Measurements from ENCODE around the gene TTC9B. TPM values are rescaled to one million over a fixed set of nuclear protein-coding genes. Genes with fewer than 3 reads are reported as not detected.

TTC9B gene
- total and polyA plus RNA-seq, 2 experiments from 2014 or later = 0.63 to 1.0 TPM

- Histone ChIP-seq H3K27me3 (ENCODE audit: insufficient read depth) (no peaks in the 10 kb centered on the region), H3K27ac (ENCODE audit: low read depth) (no peak overlapping the region), H3K4me1 (ENCODE audit: insufficient read depth) (peaks cover 7% of the 10 kb centered on the region; the same call in 1 of the 2 replicates), H3K9me2 (ENCODE audit: insufficient read depth) (no peaks in the 10 kb centered on the region), H4K20me1 (replicated peaks; ENCODE audit: insufficient read depth) (peaks cover 7% of the 10 kb centered on the region), H3K4me2 (no peak overlapping the region), H2AFZ (no peak overlapping the region), H3K79me2 (replicated peaks; ENCODE audit: insufficient read depth) (peaks cover 34% of the 10 kb centered on the region), H3K36me3 (ENCODE audit: insufficient read depth) (peaks cover under 1% of the 10 kb centered on the region), H3F3A (replicated peaks; ENCODE audit: low read depth) (no peaks in the 10 kb centered on the region), H3K4me3 (no peak overlapping the region)
- peaks cover 31% of the 10 kb centered on the region for H3K36me3 Mint-ChIP-seq (ENCODE audit: low read depth)
- DNase-seq (ENCODE audit: low spot score) = no peak
- H3K27me3 Mint-ChIP-seq (ENCODE audit: insufficient read depth, low read depth, poor library complexity) = peaks cover 3% of the 10 kb centered on the region
- H3K4me1 Mint-ChIP-seq = peaks cover 15% of the 10 kb centered on the region
- ATAC-seq = no peak
- TF ChIP-seq EZH2 (IDR thresholded peaks at IDR 0.05; ENCODE audit: low read depth, unreplicated experiment) (no peak), STAT1 (IDR thresholded peaks at IDR 0.05; ENCODE audit: unreplicated experiment) (no peak), EZH2phosphoT487 (IDR thresholded peaks at IDR 0.05; ENCODE audit: unreplicated experiment) (no peak), ZNF114 (CRISPR knock-in tag; IDR thresholded peaks at IDR 0.05) (no peak), JUNB (IDR thresholded peaks at IDR 0.05; ENCODE audit: unreplicated experiment) (no peak)
- no peak overlapping the region for H3K27ac Mint-ChIP-seq
- H3K9me3 Mint-ChIP-seq = peaks cover 2% of the 10 kb centered on the region; the same call in 1 of the 3 replicates
- no peak overlapping the region for H3K4me3 Mint-ChIP-seq
These were observed 38.9 kb upstream of the TTC9B start for GRCh38 chr19:40257096-40257517.

- Histone ChIP-seq H3K79me2 (replicated peaks; ENCODE audit: insufficient read depth) (peaks cover 30% of the 10 kb centered on the region), H3K36me3 (ENCODE audit: insufficient read depth) (no peaks in the 10 kb centered on the region; the same call in 1 of the 2 replicates)
- H3K27me3 Mint-ChIP-seq (ENCODE audit: insufficient read depth, low read depth, poor library complexity) = peaks cover 3% of the 10 kb centered on the region
These were observed 38.3 kb upstream of the TTC9B start for GRCh38 chr19:40256512-40256911.

More at GRCh38 chr19:40256512-40256911, 38.3 kb upstream of the TTC9B start:
- no peaks in the 10 kb centered on the region for H3F3A ChIP-seq (replicated peaks; ENCODE audit: low read depth)
- no peaks in the 10 kb centered on the region for H3K9me2 ChIP-seq (ENCODE audit: insufficient read depth)
- peaks cover 7% of the 10 kb centered on the region for H4K20me1 ChIP-seq (replicated peaks; ENCODE audit: insufficient read depth)
- peaks cover 15% of the 10 kb centered on the region for H3K4me1 Mint-ChIP-seq
- DNase-seq (ENCODE audit: low spot score) (no peak), ATAC-seq (no peak)
- no peak overlapping the region for H2AFZ ChIP-seq
- no peak overlapping the region for H3K27ac Mint-ChIP-seq
- H3K27ac ChIP-seq (ENCODE audit: low read depth) = no peak overlapping the region
- no peak overlapping the region for H3K4me3 ChIP-seq
- peaks cover 31% of the 10 kb centered on the region for H3K36me3 Mint-ChIP-seq (ENCODE audit: low read depth)
- TF ChIP-seq NANOG (IDR thresholded peaks at IDR 0.05; ENCODE audit: borderline replicate concordance) (no peak), ZNF462 (CRISPR knock-in tag; IDR thresholded peaks at IDR 0.05) (no peak), ETS1 (IDR thresholded peaks at IDR 0.05) (no peak), EZH2 (IDR thresholded peaks at IDR 0.05; ENCODE audit: low read depth, unreplicated experiment) (no peak), ZNF114 (CRISPR knock-in tag; IDR thresholded peaks at IDR 0.05) (no peak)
- no peaks in the 10 kb centered on the region for H3K27me3 ChIP-seq (ENCODE audit: insufficient read depth)
- no peak overlapping the region for H3K4me2 ChIP-seq
- H3K4me3 Mint-ChIP-seq = no peak overlapping the region
- peaks cover 7% of the 10 kb centered on the region; the same call in 1 of the 2 replicates for H3K4me1 ChIP-seq (ENCODE audit: insufficient read depth)
- H3K9me3 Mint-ChIP-seq = peaks cover 2% of the 10 kb centered on the region; the same call in 1 of the 3 replicates
